ENCODE results near the gene H6PD.

H6PD gene

DNA sequence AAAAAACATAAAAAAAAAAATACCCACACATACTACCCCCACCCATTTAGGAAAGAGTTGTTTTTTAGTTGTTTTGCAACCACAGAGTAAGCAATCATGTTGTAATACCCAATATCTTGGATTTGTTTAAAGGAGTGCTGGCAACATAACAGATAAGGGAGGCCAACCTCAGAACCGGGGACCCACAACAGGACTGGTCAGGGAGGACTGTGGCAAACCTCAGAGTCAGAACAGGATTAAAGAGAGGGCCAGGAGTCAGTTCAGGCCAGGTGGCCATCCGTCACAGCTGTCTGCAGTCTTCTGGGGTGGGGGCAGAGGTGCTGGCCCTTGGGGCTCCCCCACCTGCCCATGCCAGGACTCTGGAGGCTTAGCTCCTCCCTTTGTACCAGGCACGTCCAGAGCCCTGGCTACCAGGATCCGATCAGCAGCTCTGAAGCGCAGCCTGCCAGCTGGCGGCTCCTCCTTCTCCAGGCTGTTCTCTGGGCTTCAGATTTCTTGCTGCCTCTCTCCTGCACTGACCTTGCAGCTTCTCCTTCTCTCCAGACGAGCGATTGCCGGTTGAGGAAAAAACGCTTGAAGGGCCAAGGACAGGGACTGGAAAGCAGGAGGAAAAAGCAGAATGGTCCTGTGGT is 7.9 kb downstream of the H6PD start:
- peak; percentile 18 for DNase-seq

- no peak for DNase-seq
Measured at GRCh38 chr1:9243066-9243739, 8.6 kb downstream of the H6PD start.

DNA sequence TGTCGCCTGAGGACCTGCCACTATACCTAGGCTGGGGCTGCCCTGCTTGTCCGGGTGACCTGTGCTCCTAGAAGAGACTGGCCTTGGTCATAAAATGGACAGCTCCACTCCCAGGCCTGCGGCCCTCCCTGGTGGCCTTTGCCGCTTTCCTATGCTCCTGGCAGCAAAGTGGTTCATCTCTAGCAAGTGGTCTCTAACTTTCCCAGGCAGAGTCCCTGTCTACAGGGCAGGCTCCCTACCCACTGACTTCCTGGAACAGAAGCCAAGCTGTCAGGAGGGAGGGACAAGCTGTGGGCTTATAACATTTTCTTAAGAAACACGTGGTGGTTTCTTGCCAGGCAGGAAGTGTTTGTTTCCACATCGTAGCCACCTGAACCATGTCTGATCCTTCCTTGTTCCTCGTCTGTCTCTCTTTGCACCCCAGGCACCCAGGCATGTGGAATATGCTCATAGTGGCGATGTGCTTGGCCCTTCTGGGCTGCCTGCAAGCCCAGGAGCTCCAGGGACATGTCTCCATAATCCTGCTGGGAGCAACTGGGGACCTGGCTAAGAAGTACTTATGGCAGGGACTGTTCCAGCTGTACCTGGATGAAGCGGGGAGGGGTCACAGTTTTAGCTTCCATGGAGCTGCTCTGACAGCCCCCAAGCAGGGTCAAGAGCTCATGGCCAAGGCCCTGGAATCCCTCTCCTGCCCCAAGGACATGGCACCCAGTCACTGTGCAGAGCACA is 10.1 kb downstream of the H6PD start:
- DNase-seq = no peak

DNA sequence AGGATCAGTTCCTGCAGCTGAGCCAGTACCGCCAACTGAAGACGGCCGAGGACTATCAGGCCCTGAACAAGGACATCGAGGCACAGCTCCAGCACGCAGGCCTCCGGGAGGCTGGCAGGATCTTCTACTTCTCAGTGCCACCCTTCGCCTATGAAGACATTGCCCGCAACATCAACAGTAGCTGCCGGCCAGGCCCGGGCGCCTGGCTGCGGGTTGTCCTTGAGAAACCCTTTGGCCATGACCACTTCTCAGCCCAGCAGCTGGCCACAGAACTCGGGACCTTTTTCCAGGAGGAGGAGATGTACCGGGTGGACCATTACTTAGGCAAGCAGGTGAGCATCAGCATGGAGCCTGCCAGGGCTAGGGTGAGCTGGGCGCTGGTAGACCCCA is 10.7 kb downstream of the H6PD start:
- DNase-seq = no peak

- no peak for DNase-seq
Measured at GRCh38 chr1:9245661-9246060, 11.1 kb downstream of the H6PD start.

GRCh38 chr1:9246215-9246614 is 11.6 kb downstream of the H6PD start:
- no peak for DNase-seq

GRCh38 chr1:9246841-9247785 is 12.5 kb downstream of the H6PD start:
- DNase-seq = no peak

GRCh38 chr1:9247894-9248293 is 13.3 kb downstream of the H6PD start:
- no peak for DNase-seq

- DNase-seq = no peak
Measured at GRCh38 chr1:9248341-9249262, 14.0 kb downstream of the H6PD start.

DNA sequence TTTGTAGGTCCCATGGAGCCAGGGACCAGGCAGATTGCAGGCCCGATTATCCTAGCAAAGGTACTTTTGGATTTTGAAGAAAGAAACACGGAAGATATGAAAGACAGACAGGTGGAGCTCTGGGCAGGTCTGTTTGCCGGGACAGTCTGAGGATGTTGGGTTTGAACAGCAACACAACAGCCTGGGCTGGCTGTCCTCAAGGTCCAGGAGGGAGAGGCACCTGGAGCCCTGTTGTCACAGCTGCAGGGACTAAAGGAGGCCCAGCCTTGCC is 14.6 kb downstream of the H6PD start:
- no peak for DNase-seq

DNA sequence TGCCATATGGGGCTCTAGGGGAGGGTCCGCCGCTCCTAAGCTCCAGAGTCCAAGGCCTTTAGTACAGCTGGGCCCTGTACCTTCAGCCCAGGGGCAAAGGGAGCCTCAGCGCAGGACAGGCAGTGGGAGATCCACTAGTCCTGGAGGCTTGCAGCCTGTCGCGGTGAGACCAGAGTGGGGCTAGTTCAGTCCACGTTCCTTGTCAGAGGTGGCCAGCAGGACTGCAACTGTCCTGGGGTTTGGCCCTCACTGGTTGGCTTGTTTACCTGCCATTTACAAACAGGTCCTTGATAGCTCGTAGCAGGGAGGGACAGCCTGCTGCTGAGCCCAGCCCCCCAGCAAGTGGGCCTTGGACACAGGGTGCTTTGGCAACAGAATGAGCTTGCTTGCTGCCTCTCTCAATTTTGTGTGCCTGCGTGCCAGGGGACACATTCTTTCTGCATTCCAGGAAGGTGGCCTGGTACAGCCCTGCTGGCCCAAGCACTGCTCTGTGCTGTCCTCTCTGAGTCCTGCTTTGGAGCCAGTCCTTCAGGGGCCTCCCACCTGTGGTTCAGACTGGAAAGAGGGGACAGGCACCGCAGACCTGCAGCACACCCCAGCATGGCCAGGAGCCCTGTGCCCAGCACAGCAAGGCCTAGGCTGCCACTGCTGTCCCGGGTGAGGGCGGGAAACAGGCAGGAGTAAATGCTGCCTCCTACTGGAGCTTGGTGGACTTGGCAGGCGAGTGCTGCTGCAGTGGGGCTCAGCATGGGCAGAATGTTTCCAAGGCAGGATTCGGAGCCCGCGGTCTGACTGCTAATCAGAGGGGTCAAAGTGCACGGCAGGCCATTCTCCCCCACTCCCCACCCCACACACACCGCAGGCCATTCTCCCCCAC is 15.2 kb downstream of the H6PD start:
- DNase-seq = peak; percentile 7

- DNase-seq = no peak
Measured at GRCh38 chr1:9250411-9251381, 16.1 kb downstream of the H6PD start.

GRCh38 chr1:9251501-9251900 is 16.9 kb downstream of the H6PD start:
- DNase-seq = no peak

- DNase-seq = no peak
Measured at GRCh38 chr1:9253004-9253403, 18.4 kb downstream of the H6PD start.

DNA sequence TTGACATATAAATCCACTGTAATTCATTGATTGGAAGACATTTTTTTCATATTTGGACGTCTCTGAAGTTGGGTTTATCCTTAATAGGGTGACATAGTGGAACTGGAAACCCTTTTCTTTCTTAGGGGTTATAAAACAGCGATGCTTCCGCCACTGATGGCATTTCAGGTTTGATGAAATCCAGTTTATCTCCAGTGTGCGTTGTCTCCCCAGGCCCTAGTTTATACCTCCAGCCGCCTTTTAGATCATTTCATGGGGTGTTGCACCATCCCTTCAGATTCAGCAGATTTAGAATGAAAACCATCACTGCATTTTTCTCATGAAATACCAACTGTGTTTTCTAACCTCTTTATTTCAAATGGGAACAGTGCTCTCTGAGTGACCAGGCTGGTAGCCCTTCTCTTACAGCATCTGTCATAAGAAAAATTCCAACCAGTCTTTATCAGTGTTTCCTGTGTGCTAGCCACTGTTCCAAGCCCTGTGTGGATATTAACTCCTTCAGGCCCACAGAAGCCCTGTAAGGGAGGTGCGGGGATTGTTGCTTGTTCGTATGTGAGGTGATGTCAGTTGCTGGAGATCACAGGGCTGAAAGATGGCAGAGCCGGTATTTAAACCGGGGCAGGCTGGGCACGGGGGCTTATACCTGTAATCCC is 19.0 kb downstream of the H6PD start:
- no peak for DNase-seq

GRCh38 chr1:9256332-9256731 is 21.8 kb downstream of the H6PD start:
- DNase-seq = no peak

DNA sequence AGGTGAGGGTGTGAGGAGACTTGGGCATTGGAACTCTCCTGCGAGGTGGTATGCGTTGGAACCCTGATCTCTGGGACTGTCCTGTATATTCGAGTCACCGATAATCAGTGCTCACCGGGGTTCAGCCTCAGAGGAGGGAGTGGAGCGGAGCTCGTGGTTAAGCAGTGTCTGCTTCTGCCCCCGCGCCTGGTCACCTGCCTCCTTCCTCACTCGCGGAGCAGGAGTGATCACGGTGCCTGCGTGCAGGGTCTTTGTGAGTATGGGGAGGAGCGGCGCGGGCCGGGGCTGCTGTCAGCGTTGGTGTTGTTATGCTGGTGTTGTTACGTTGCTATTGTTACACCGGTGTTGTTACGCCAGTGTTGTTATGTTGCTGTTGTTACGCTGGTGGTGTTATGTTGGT is 23.3 kb downstream of the H6PD start:
- DNase-seq = no peak

DNA sequence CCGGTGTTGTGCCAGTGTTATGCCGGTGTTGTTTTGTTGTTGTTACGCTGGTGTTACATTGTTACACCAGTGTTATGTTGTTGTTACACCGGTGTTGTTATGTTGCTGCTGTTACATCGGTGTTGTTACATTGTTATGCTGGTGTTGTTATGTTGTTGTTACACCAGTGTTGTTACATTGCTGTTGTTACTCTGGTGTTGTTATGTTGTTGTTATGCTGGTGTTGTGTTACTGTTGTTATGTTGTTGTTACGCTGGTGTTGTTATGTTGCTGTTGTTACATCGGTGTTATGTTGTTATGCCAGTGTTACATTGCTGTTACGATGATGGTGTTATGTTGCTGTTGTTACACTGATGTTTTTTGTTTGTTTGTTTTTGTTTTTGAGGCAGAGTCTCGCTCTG is 24.1 kb downstream of the H6PD start:
- no peak for DNase-seq

DNA sequence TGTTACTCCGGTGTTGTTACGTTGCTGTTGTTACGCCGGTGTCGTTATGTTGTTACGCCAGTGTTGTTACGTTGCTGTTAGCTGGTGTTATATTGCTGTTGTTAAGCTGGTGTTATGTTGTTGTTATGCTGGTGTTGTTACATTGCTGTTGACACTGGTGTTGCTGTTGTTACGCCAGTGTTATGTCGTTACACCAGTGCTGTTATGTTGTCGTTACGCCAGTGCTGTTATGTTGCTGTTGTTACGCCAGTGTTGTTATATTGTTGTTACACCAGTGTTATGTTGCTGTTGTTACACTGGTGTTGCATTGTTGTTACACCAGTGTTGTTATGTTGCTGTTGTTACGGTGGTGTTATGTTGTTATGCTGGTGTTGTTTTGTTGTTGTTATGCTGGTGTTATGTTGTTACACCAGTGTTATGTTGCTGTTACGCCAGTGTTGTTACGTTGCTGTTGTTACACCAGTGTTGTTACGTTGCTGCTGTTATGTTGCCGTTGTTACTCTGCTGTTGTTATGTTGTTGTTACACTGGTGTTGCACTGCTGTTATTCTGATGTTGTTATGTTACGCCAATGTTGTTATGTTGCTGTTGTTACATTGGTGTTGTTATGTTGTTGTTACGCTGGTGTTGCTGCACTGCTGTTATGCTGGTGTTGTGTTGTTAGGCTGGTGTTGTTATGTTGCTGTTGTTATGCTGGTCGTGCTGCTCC is 25.6 kb downstream of the H6PD start:
- DNase-seq = no peak
